ENCODE data around the gene AMN1. TPM values are rescaled to one million over a fixed set of nuclear protein-coding genes. Genes with fewer than 3 reads are reported as not detected.

Gene AMN1
- total and polyA plus RNA-seq, 11 donors: 8.5 to 22.5 (median 16.3) TPM

GRCh38 chr12:31633464-31633863 is 95.4 kb downstream of the AMN1 start:
- 68 to 95% (median 86%) methylated on average over 4 of the region's 4 CpGs for WGBS, 4 donors
- Histone ChIP-seq H3K9me3 (no peaks in the 10 kb centered on the region), H3K36me3 (no peaks in the 10 kb centered on the region), H3K27me3 (no peaks in the 10 kb centered on the region), H3K27ac (no peak overlapping the region), H3K4me1 (peaks cover 0 to 17% (median 13%) of the 10 kb centered on the region in 12 donors), H3K4me3 (no peak overlapping the region)
- intact Hi-C loops (cut with DNase I): loop anchor here in 3 of 10 donors (5.0 to 10.0 kb wide), 3 partner anchors 41 to 159 kb away; partner anchors contain the start of gene DENND5B (in 1 of the 3)
- ATAC-seq (no peak), DNase-seq (no peak)
- TF ChIP-seq CTCF (IDR thresholded peaks at IDR 0.05) (no peak), POLR2A (IDR thresholded peaks at IDR 0.05) (no peak)

- DNase-seq: no peak
- 90 to 96% (median 92%) methylated on average over 12 of the region's 12 CpGs for WGBS, 4 donors
- H3K4me1 ChIP-seq: peaks cover 0 to 17% (median 11%) of the 10 kb centered on the region in 12 donors
- no peak overlapping the region for H3K27ac ChIP-seq
- no peak for ATAC-seq
- TF ChIP-seq POLR2A (IDR thresholded peaks at IDR 0.05) (no peak), CTCF (IDR thresholded peaks at IDR 0.05) (no peak)
- no peaks in the 10 kb centered on the region for H3K9me3 ChIP-seq
- H3K4me3 ChIP-seq: no peak overlapping the region
- no peaks in the 10 kb centered on the region for H3K36me3 ChIP-seq
- intact Hi-C loops (cut with DNase I): loop anchor here in 4 of 10 donors (2.0 to 10.0 kb wide), 4 partner anchors 40 to 157 kb away; partner anchors contain the start of gene DENND5B (in 2 of the 4)
- H3K27me3 ChIP-seq: no peaks in the 10 kb centered on the region
These were observed 97.0 kb downstream of the AMN1 start for GRCh38 chr12:31631809-31632208.

- intact Hi-C loops (cut with DNase I): loop anchor here in 4 of 10 donors (2.0 to 10.0 kb wide), 4 partner anchors 39 to 156 kb away; partner anchors contain the start of gene DENND5B (in 2 of the 4)
These were observed 97.6 kb downstream of the AMN1 start for GRCh38 chr12:31631023-31631724.

More at GRCh38 chr12:31631023-31631724, 97.6 kb downstream of the AMN1 start:
- no peak overlapping the region for H3K4me3 ChIP-seq
- TF ChIP-seq POLR2A (IDR thresholded peaks at IDR 0.05) (no peak), CTCF (IDR thresholded peaks at IDR 0.05) (no peak)
- WGBS, 4 donors: 86 to 94% (median 91%) methylated on average over 6 of the region's 6 CpGs
- no peaks in the 10 kb centered on the region for H3K36me3 ChIP-seq
- DNase-seq (no peak), ATAC-seq (no peak)
- H3K9me3 ChIP-seq: no peaks in the 10 kb centered on the region
- H3K27ac ChIP-seq: peak overlapping the region in 2 of 12 donors; percentile 61 to 65
- H3K4me1 ChIP-seq: peaks cover 0 to 17% (median 10%) of the 10 kb centered on the region in 12 donors
- H3K27me3 ChIP-seq: no peaks in the 10 kb centered on the region
